Astrocyte (in vitro differentiated cells and primary cell): ENCODE results near the gene TNC. TPM values are rescaled to one million over a fixed set of nuclear protein-coding genes. Genes with fewer than 3 reads are reported as not detected.

Source experiments
- DNase-seq: peaks from one replicate; pipeline ENCODE4 v3.0.0-alpha.2; 2010; ENCODE audit warnings: low read depth
- FAIRE-seq: peaks from 2 replicates; lab custom pipeline; 2011; peaks lifted over from hg19 to GRCh38; lab: Jason Lieb, UNC
- H2AFZ ChIP-seq: 2 replicates; pipeline ENCODE4 v1.6.0; 2012; ENCODE audit warnings: low read depth, low read length, inconsistent platforms
- H3K27ac ChIP-seq: 2 replicates; pipeline ENCODE4 v1.5.1; 2011; ENCODE audit warnings: low read depth, low read length, inconsistent platforms
- H3K27me3 ChIP-seq: 2 replicates; pipeline ENCODE4 v1.6.0; 2011; ENCODE audit warnings: low read length, inconsistent platforms; ENCODE audit not compliant: insufficient read depth
- H3K36me3 ChIP-seq: 2 replicates; pipeline ENCODE4 v1.5.1; 2011; ENCODE audit warnings: low read length, inconsistent platforms; ENCODE audit not compliant: insufficient read depth
- H3K4me1 ChIP-seq: 2 replicates; pipeline ENCODE4 v1.5.1; 2011; ENCODE audit warnings: low read length, inconsistent platforms; ENCODE audit not compliant: insufficient read depth
- H3K4me2 ChIP-seq: 2 replicates; pipeline ENCODE4 v1.6.0; 2012; ENCODE audit warnings: low read length, inconsistent platforms
- H3K4me3 ChIP-seq: 2 replicates; pipeline ENCODE4 v1.5.1; 2011; ENCODE audit warnings: low read depth, mild to moderate bottlenecking, low read length, inconsistent platforms; ENCODE audit not compliant: insufficient read depth
- H3K79me2 ChIP-seq: 2 replicates; pipeline ENCODE4 v1.6.0; 2012; ENCODE audit warnings: mild to moderate bottlenecking, low read length, inconsistent platforms; ENCODE audit not compliant: insufficient read depth
- H3K9ac ChIP-seq: 2 replicates; pipeline ENCODE4 v1.6.0; 2012; ENCODE audit warnings: mild to moderate bottlenecking, low read length, inconsistent platforms
- H3K9me3 ChIP-seq: 2 replicates; pipeline ENCODE4 v1.5.1; 2012; ENCODE audit warnings: low read depth, mild to moderate bottlenecking, low read length, inconsistent platforms; ENCODE audit not compliant: insufficient read depth
- H4K20me1 ChIP-seq: 2 replicates; pipeline ENCODE4 v1.6.0; 2012; ENCODE audit warnings: low read length, inconsistent platforms; ENCODE audit not compliant: insufficient read depth
- H3K27ac Mint-ChIP-seq: one replicate; pipeline ENCODE4 v1.8.0; 2021; ENCODE audit warnings: mild to moderate bottlenecking, mixed read lengths; ENCODE audit not compliant: unreplicated experiment
- H3K27me3 Mint-ChIP-seq: one replicate; pipeline ENCODE4 v1.8.0; 2021; ENCODE audit warnings: low read depth, mixed read lengths; ENCODE audit not compliant: unreplicated experiment
- H3K36me3 Mint-ChIP-seq: one replicate; pipeline ENCODE4 v1.8.0; 2021; ENCODE audit warnings: low read depth, mixed read lengths; ENCODE audit not compliant: unreplicated experiment
- H3K4me1 Mint-ChIP-seq: one replicate; pipeline ENCODE4 v1.8.0; 2021; ENCODE audit warnings: low read depth, mixed read lengths; ENCODE audit not compliant: unreplicated experiment
- H3K4me3 Mint-ChIP-seq: one replicate; pipeline ENCODE4 v1.8.0; 2021; ENCODE audit warnings: mild to moderate bottlenecking, moderate library complexity, mixed read lengths; ENCODE audit not compliant: unreplicated experiment
- H3K9me3 Mint-ChIP-seq: one replicate; pipeline ENCODE4 v1.8.0; 2021; ENCODE audit warnings: mild to moderate bottlenecking, mixed read lengths; ENCODE audit not compliant: unreplicated experiment
- CTCF ChIP-seq: IDR thresholded peaks from 2 replicates; pipeline ENCODE4 v1.5.1; 2011; ENCODE audit warnings: low read depth, mild to moderate bottlenecking, inconsistent platforms, low read length, moderate library complexity; ENCODE audit not compliant: insufficient read depth
- EZH2 ChIP-seq: IDR thresholded peaks from 2 replicates; pipeline ENCODE4 v1.6.1; 2012; ENCODE audit warnings: mild to moderate bottlenecking, low read length, inconsistent platforms; ENCODE audit not compliant: insufficient read depth
- total RNA-seq: library from RNA; stranded (reverse); gene quantifications from 2 replicates; pipeline ENCODE4 v1.2.1, GENCODE V29; 2021

The TNC gene
- total RNA-seq, 1 donor from 2014 or later: 747 TPM

GRCh38 chr9:115088860-115089259 lies 29.1 kb downstream of the TNC start:
- Histone ChIP-seq H3K27ac (no peak overlapping the region), H3K4me3 (no peak overlapping the region), H4K20me1 (peaks cover 59% of the 10 kb centered on the region), H3K79me2 (peaks cover 43% of the 10 kb centered on the region), H3K9me3 (no peaks in the 10 kb centered on the region), H3K9ac (no peak overlapping the region), H2AFZ (no peak overlapping the region), H3K36me3 (peaks cover 21% of the 10 kb centered on the region), H3K27me3 (no peaks in the 10 kb centered on the region), H3K4me1 (no peaks in the 10 kb centered on the region), H3K4me2 (no peak overlapping the region)
- no peak overlapping the region for H3K27ac Mint-ChIP-seq
- H3K9me3 Mint-ChIP-seq: no peaks in the 10 kb centered on the region
- no peaks in the 10 kb centered on the region for H3K4me1 Mint-ChIP-seq
- FAIRE-seq (no peak), DNase-seq (peak; percentile 24)
- no peaks in the 10 kb centered on the region for H3K27me3 Mint-ChIP-seq
- H3K4me3 Mint-ChIP-seq: no peak overlapping the region
- TF ChIP-seq CTCF (no peak), EZH2 (no peak)
- peaks cover 37% of the 10 kb centered on the region for H3K36me3 Mint-ChIP-seq

- Mint-ChIP-seq H3K4me1 (no peaks in the 10 kb centered on the region), H3K36me3 (peaks cover 39% of the 10 kb centered on the region), H3K27me3 (no peaks in the 10 kb centered on the region), H3K9me3 (no peaks in the 10 kb centered on the region), H3K4me3 (no peak overlapping the region), H3K27ac (no peak overlapping the region)
- Histone ChIP-seq H2AFZ (no peak overlapping the region), H3K4me1 (no peaks in the 10 kb centered on the region), H3K4me3 (no peak overlapping the region), H3K4me2 (no peak overlapping the region), H3K79me2 (peaks cover 27% of the 10 kb centered on the region), H3K9me3 (no peaks in the 10 kb centered on the region), H4K20me1 (peaks cover 46% of the 10 kb centered on the region), H3K36me3 (peaks cover 32% of the 10 kb centered on the region), H3K27me3 (no peaks in the 10 kb centered on the region), H3K27ac (no peak overlapping the region), H3K9ac (no peak overlapping the region)
- TF ChIP-seq CTCF (no peak), EZH2 (no peak)
- DNase-seq (no peak), FAIRE-seq (no peak)
Observed at GRCh38 chr9:115086886-115087285, 31.1 kb downstream of the TNC start.

GRCh38 chr9:115086461-115086860 lies 31.5 kb downstream of the TNC start:
- H3K9ac ChIP-seq: no peak overlapping the region
- Mint-ChIP-seq H3K4me3 (no peak overlapping the region), H3K27me3 (no peaks in the 10 kb centered on the region), H3K4me1 (no peaks in the 10 kb centered on the region), H3K9me3 (no peaks in the 10 kb centered on the region), H3K36me3 (peaks cover 39% of the 10 kb centered on the region), H3K27ac (no peak overlapping the region)
- no peak overlapping the region for H2AFZ ChIP-seq
- peaks cover 26% of the 10 kb centered on the region for H3K79me2 ChIP-seq
- no peak overlapping the region for H3K4me2 ChIP-seq
- peaks cover 42% of the 10 kb centered on the region for H4K20me1 ChIP-seq
- no peak overlapping the region for H3K4me3 ChIP-seq
- H3K27ac ChIP-seq: no peak overlapping the region
- no peak for FAIRE-seq
- no peaks in the 10 kb centered on the region for H3K4me1 ChIP-seq
- H3K36me3 ChIP-seq: peaks cover 37% of the 10 kb centered on the region
- no peak for TF ChIP-seq EZH2
- TF ChIP-seq CTCF: no peak
- H3K27me3 ChIP-seq: no peaks in the 10 kb centered on the region
- no peak for DNase-seq
- H3K9me3 ChIP-seq: no peaks in the 10 kb centered on the region
